Measurements from ENCODE around the gene THSD7A.

- TF ChIP-seq CTCF (IDR thresholded peaks at IDR 0.05) (no peak), ZFX (IDR thresholded peaks at IDR 0.05; ENCODE audit: borderline replicate concordance) (no peak)
Observed at GRCh38 chr7:11366118-11366517, 465.9 kb downstream of the THSD7A start.

All from 22Rv1 (cell line).